Measurements from ENCODE around the gene ZRANB2. TPM values are rescaled to one million over a fixed set of nuclear protein-coding genes. Genes with fewer than 3 reads are reported as not detected.

Gene ZRANB2
- total RNA-seq, 1 donor from 2014 or later = 112 TPM

GRCh38 chr1:71026093-71026492 is 54.7 kb downstream of the ZRANB2 start:
- Mint-ChIP-seq H3K27me3 (peaks cover 7% of the 10 kb centered on the region), H3K4me1 (ENCODE audit: unreplicated experiment) (no peaks in the 10 kb centered on the region), H3K9me3 (no peaks in the 10 kb centered on the region), H3K36me3 (no peaks in the 10 kb centered on the region), H3K4me3 (no peak overlapping the region), H3K27ac (no peak overlapping the region)
- TF ChIP-seq CTCF (conservative IDR thresholded peaks at IDR 0.05) = no peak
- no peak for DNase-seq (ENCODE audit: extremely low spot score, unreplicated experiment)

GRCh38 chr1:71023515-71023914 is 57.3 kb downstream of the ZRANB2 start:
- no peak for TF ChIP-seq CTCF (conservative IDR thresholded peaks at IDR 0.05)
- Mint-ChIP-seq H3K36me3 (no peaks in the 10 kb centered on the region), H3K27me3 (peaks cover 14% of the 10 kb centered on the region), H3K4me1 (ENCODE audit: unreplicated experiment) (no peaks in the 10 kb centered on the region), H3K9me3 (no peaks in the 10 kb centered on the region), H3K4me3 (no peak overlapping the region), H3K27ac (no peak overlapping the region)
- DNase-seq (ENCODE audit: extremely low spot score, unreplicated experiment) = no peak

- H3K27me3 Mint-ChIP-seq = peaks cover 12% of the 10 kb centered on the region
- no peaks in the 10 kb centered on the region for H3K36me3 Mint-ChIP-seq
- H3K4me3 Mint-ChIP-seq = no peak overlapping the region
- H3K27ac Mint-ChIP-seq = no peak overlapping the region
- DNase-seq (ENCODE audit: extremely low spot score, unreplicated experiment) = no peak
- TF ChIP-seq CTCF (conservative IDR thresholded peaks at IDR 0.05) = no peak
- no peaks in the 10 kb centered on the region for H3K9me3 Mint-ChIP-seq
- no peaks in the 10 kb centered on the region for H3K4me1 Mint-ChIP-seq (ENCODE audit: unreplicated experiment)
Observed at GRCh38 chr1:71019233-71019969, 61.4 kb downstream of the ZRANB2 start.

- Mint-ChIP-seq H3K27ac (no peak overlapping the region), H3K36me3 (no peaks in the 10 kb centered on the region), H3K4me1 (ENCODE audit: unreplicated experiment) (no peaks in the 10 kb centered on the region), H3K9me3 (no peaks in the 10 kb centered on the region), H3K27me3 (peaks cover 12% of the 10 kb centered on the region), H3K4me3 (no peak overlapping the region)
- DNase-seq (ENCODE audit: extremely low spot score, unreplicated experiment) = no peak
- TF ChIP-seq CTCF (conservative IDR thresholded peaks at IDR 0.05) = no peak
Observed at GRCh38 chr1:71018791-71019190, 62.0 kb downstream of the ZRANB2 start.

- H3K27ac Mint-ChIP-seq = no peak overlapping the region
- TF ChIP-seq CTCF (conservative IDR thresholded peaks at IDR 0.05) = no peak
- no peaks in the 10 kb centered on the region for H3K4me1 Mint-ChIP-seq (ENCODE audit: unreplicated experiment)
- DNase-seq (ENCODE audit: extremely low spot score, unreplicated experiment) = no peak
- H3K36me3 Mint-ChIP-seq = no peaks in the 10 kb centered on the region
- H3K27me3 Mint-ChIP-seq = peaks cover 6% of the 10 kb centered on the region
- H3K9me3 Mint-ChIP-seq = no peaks in the 10 kb centered on the region
- no peak overlapping the region for H3K4me3 Mint-ChIP-seq
Observed at GRCh38 chr1:71015745-71016144, 65.1 kb downstream of the ZRANB2 start.
